T-helper 1 cell treated with Interleukin-12 subunit alpha and Interleukin-12 subunit beta and Interleukin-4 antibody, amounts not matched to agents 30 μg/mL and 1 μg/mL, for 36 hours (primary cell): ENCODE results near the gene HDHD3.

Experiments
- H3K27ac Mint-ChIP-seq: one replicate; pipeline ENCODE4 v1.8.0; 2021; ENCODE audit warnings: mild to moderate bottlenecking, mixed read lengths
- H3K27me3 Mint-ChIP-seq: one replicate; pipeline ENCODE4 v1.8.0; 2021; ENCODE audit warnings: low read depth, mixed read lengths
- H3K36me3 Mint-ChIP-seq: one replicate; pipeline ENCODE4 v1.8.0; 2021; ENCODE audit warnings: low read depth, mixed read lengths
- H3K4me1 Mint-ChIP-seq: one replicate; pipeline ENCODE4 v1.8.0; 2021; ENCODE audit warnings: low read depth, mixed read lengths
- H3K4me3 Mint-ChIP-seq: one replicate; pipeline ENCODE4 v1.8.0; 2021; ENCODE audit warnings: mild to moderate bottlenecking, moderate library complexity, mixed read lengths
- H3K9me3 Mint-ChIP-seq: one replicate; pipeline ENCODE4 v1.8.0; 2021; ENCODE audit warnings: mixed read lengths

HDHD3 gene

GRCh38 chr9:113360242-113360842 is 16.4 kb downstream of the HDHD3 start:
- Mint-ChIP-seq H3K4me1 (peaks cover 9% of the 10 kb centered on the region), H3K4me3 (no peak overlapping the region), H3K27ac (no peak overlapping the region), H3K9me3 (no peaks in the 10 kb centered on the region), H3K27me3 (no peaks in the 10 kb centered on the region), H3K36me3 (peaks cover 21% of the 10 kb centered on the region)

- H3K9me3 Mint-ChIP-seq, result no peaks in the 10 kb centered on the region
- H3K27ac Mint-ChIP-seq, result no peak overlapping the region
- H3K4me3 Mint-ChIP-seq, result no peak overlapping the region
- H3K27me3 Mint-ChIP-seq, result no peaks in the 10 kb centered on the region
- peaks cover 19% of the 10 kb centered on the region for H3K36me3 Mint-ChIP-seq
- peaks cover 9% of the 10 kb centered on the region for H3K4me1 Mint-ChIP-seq
Observed at GRCh38 chr9:113359385-113359784, 17.4 kb downstream of the HDHD3 start.

GRCh38 chr9:113356686-113357292 is 20.0 kb downstream of the HDHD3 start:
- Mint-ChIP-seq H3K9me3 (no peaks in the 10 kb centered on the region), H3K27ac (no peak overlapping the region), H3K4me3 (no peak overlapping the region), H3K36me3 (peaks cover 23% of the 10 kb centered on the region), H3K27me3 (no peaks in the 10 kb centered on the region), H3K4me1 (peaks cover 17% of the 10 kb centered on the region)

- peaks cover 26% of the 10 kb centered on the region for H3K4me1 Mint-ChIP-seq
- no peaks in the 10 kb centered on the region for H3K9me3 Mint-ChIP-seq
- H3K27ac Mint-ChIP-seq, result no peak overlapping the region
- H3K36me3 Mint-ChIP-seq, result peaks cover 16% of the 10 kb centered on the region
- H3K4me3 Mint-ChIP-seq, result no peak overlapping the region
- no peaks in the 10 kb centered on the region for H3K27me3 Mint-ChIP-seq
Observed at GRCh38 chr9:113355040-113355596, 21.7 kb downstream of the HDHD3 start.

GRCh38 chr9:113352411-113352810 is 24.4 kb downstream of the HDHD3 start:
- peaks cover 37% of the 10 kb centered on the region for H3K4me1 Mint-ChIP-seq
- peak overlapping the region; percentile 32 for H3K27ac Mint-ChIP-seq
- no peaks in the 10 kb centered on the region for H3K27me3 Mint-ChIP-seq
- H3K9me3 Mint-ChIP-seq, result no peaks in the 10 kb centered on the region
- H3K36me3 Mint-ChIP-seq, result peaks cover 12% of the 10 kb centered on the region
- no peak overlapping the region for H3K4me3 Mint-ChIP-seq

- H3K9me3 Mint-ChIP-seq, result no peaks in the 10 kb centered on the region
Observed at GRCh38 chr9:113352006-113352405, 24.8 kb downstream of the HDHD3 start.

GRCh38 chr9:113350937-113351336 is 25.8 kb downstream of the HDHD3 start:
- Mint-ChIP-seq H3K27ac (peak overlapping the region; percentile 86), H3K9me3 (no peaks in the 10 kb centered on the region), H3K4me3 (peak overlapping the region; percentile 83), H3K4me1 (peaks cover 35% of the 10 kb centered on the region), H3K36me3 (peaks cover 4% of the 10 kb centered on the region), H3K27me3 (no peaks in the 10 kb centered on the region)

More at GRCh38 chr9:113352006-113352405, 24.8 kb downstream of the HDHD3 start:
- Mint-ChIP-seq H3K4me1 (peaks cover 39% of the 10 kb centered on the region), H3K27ac (peak overlapping the region; percentile 4), H3K4me3 (no peak overlapping the region), H3K27me3 (no peaks in the 10 kb centered on the region), H3K36me3 (peaks cover 11% of the 10 kb centered on the region)

- H3K4me1 Mint-ChIP-seq, result peaks cover 41% of the 10 kb centered on the region
- peak overlapping the region; percentile 86 for H3K27ac Mint-ChIP-seq
- H3K36me3 Mint-ChIP-seq, result peaks cover 4% of the 10 kb centered on the region
- no peaks in the 10 kb centered on the region for H3K9me3 Mint-ChIP-seq
- no peaks in the 10 kb centered on the region for H3K27me3 Mint-ChIP-seq
- H3K4me3 Mint-ChIP-seq, result peak overlapping the region; percentile 83
Observed at GRCh38 chr9:113350107-113350661, 26.6 kb downstream of the HDHD3 start.

GRCh38 chr9:113349445-113350094 is 27.2 kb downstream of the HDHD3 start, which contains the start of gene BSPRY:
Gene BSPRY (plus strand): TSS chr9:113349541. CDS start chr9:113349580, 39 bp downstream.
- Mint-ChIP-seq H3K27ac (peak within 1 kb of the TSS; percentile 86), H3K9me3 (no peaks in the 10 kb centered on the region), H3K4me1 (peaks cover 46% of the 10 kb centered on the region), H3K27me3 (no peaks in the 10 kb centered on the region), H3K4me3 (peak within 1 kb of the TSS; percentile 83), H3K36me3 (peaks cover 4% of the 10 kb centered on the region)

GRCh38 chr9:113349066-113349444 is 27.7 kb downstream of the HDHD3 start:
- Mint-ChIP-seq H3K4me1 (peaks cover 46% of the 10 kb centered on the region), H3K36me3 (peaks cover 3% of the 10 kb centered on the region), H3K27me3 (no peaks in the 10 kb centered on the region), H3K4me3 (peak overlapping the region; percentile 76), H3K9me3 (no peaks in the 10 kb centered on the region), H3K27ac (peak overlapping the region; percentile 76)

- Mint-ChIP-seq H3K27ac (peak overlapping the region; percentile 87), H3K36me3 (no peaks in the 10 kb centered on the region), H3K9me3 (peaks cover under 1% of the 10 kb centered on the region), H3K4me1 (peaks cover 51% of the 10 kb centered on the region), H3K4me3 (peak overlapping the region; percentile 63), H3K27me3 (no peaks in the 10 kb centered on the region)
Observed at GRCh38 chr9:113348437-113348836, 28.3 kb downstream of the HDHD3 start.

GRCh38 chr9:113345671-113346070 is 31.1 kb downstream of the HDHD3 start:
- peaks cover 3% of the 10 kb centered on the region for H3K9me3 Mint-ChIP-seq
- no peaks in the 10 kb centered on the region for H3K36me3 Mint-ChIP-seq
- peaks cover 52% of the 10 kb centered on the region for H3K4me1 Mint-ChIP-seq
- H3K4me3 Mint-ChIP-seq, result no peak overlapping the region
- no peaks in the 10 kb centered on the region for H3K27me3 Mint-ChIP-seq
- H3K27ac Mint-ChIP-seq, result peak overlapping the region; percentile 55

GRCh38 chr9:113345190-113345589 is 31.6 kb downstream of the HDHD3 start:
- Mint-ChIP-seq H3K4me1 (peaks cover 52% of the 10 kb centered on the region), H3K27ac (peak overlapping the region; percentile 55), H3K27me3 (no peaks in the 10 kb centered on the region), H3K4me3 (no peak overlapping the region), H3K36me3 (no peaks in the 10 kb centered on the region), H3K9me3 (peaks cover 3% of the 10 kb centered on the region)

GRCh38 chr9:113343732-113344231 is 33.0 kb downstream of the HDHD3 start:
- Mint-ChIP-seq H3K27me3 (no peaks in the 10 kb centered on the region), H3K27ac (peak overlapping the region; percentile 54), H3K9me3 (peaks cover 3% of the 10 kb centered on the region), H3K36me3 (no peaks in the 10 kb centered on the region), H3K4me1 (peaks cover 54% of the 10 kb centered on the region), H3K4me3 (no peak overlapping the region)
